Trophoblast cell (in vitro differentiated cells and primary cell): ENCODE data around the gene PACS1.

Source experiments
- DNase-seq, 2 donors: peaks; one replicate each; pipeline ENCODE4 v3.0.0-alpha.2; 2016
- H2AFZ ChIP-seq: 2 replicates; pipeline ENCODE4 v1.6.1; 2013; ENCODE audit warnings: low read length, moderate library complexity, mild to moderate bottlenecking; ENCODE audit not compliant: insufficient read depth, poor library complexity
- H2AK5ac ChIP-seq: 2 replicates; pipeline ENCODE4 v1.6.1; 2013; ENCODE audit warnings: mild to moderate bottlenecking, low read length
- H2BK120ac ChIP-seq: 2 replicates; pipeline ENCODE4 v1.6.1; 2013; ENCODE audit warnings: low read length, mild to moderate bottlenecking, moderate library complexity; ENCODE audit not compliant: insufficient read depth, poor library complexity
- H2BK12ac ChIP-seq: 2 replicates; pipeline ENCODE4 v1.6.1; 2013; ENCODE audit warnings: mild to moderate bottlenecking, low read length, moderate library complexity
- H2BK5ac ChIP-seq: 2 replicates; pipeline ENCODE4 v1.6.1; 2013; ENCODE audit warnings: low read length, low read depth, moderate library complexity, mild to moderate bottlenecking; ENCODE audit not compliant: poor library complexity
- H3K14ac ChIP-seq: 2 replicates; pipeline ENCODE4 v1.6.1; 2013; ENCODE audit warnings: mild to moderate bottlenecking, low read length
- H3K18ac ChIP-seq: 2 replicates; pipeline ENCODE4 v1.6.1; 2013; ENCODE audit warnings: mild to moderate bottlenecking, low read length
- H3K23ac ChIP-seq: 2 replicates; pipeline ENCODE4 v1.6.1; 2013; ENCODE audit warnings: low read length
- H3K27ac ChIP-seq: 2 replicates; pipeline ENCODE4 v1.5.1; 2013; ENCODE audit warnings: low read depth, mild to moderate bottlenecking, inconsistent platforms, low read length, moderate library complexity
- H3K27me3 ChIP-seq: 2 replicates; pipeline ENCODE4 v1.6.1; 2013; ENCODE audit warnings: inconsistent platforms, mild to moderate bottlenecking, low read length, moderate library complexity; ENCODE audit not compliant: insufficient read depth
- H3K36me3 ChIP-seq, 2 experiments: 1 replicate in 1 of 2; 2 replicates in 1 of 2; pipeline ENCODE4 v1.6.1; 2013; ENCODE audit warnings: low read length in 2 of 2, mild to moderate bottlenecking in 2 of 2, moderate library complexity in 1 of 2; ENCODE audit not compliant: insufficient read depth in 2 of 2, control insufficient read depth in 1 of 2
- H3K4ac ChIP-seq: 2 replicates; pipeline ENCODE4 v1.6.1; 2013; ENCODE audit warnings: low read depth, mild to moderate bottlenecking, low read length, moderate library complexity
- H3K4me1 ChIP-seq, 2 experiments: 1 replicate in 1 of 2; 2 replicates in 1 of 2; pipeline ENCODE4 v1.6.1; 2013; ENCODE audit warnings: low read length in 2 of 2, mild to moderate bottlenecking in 2 of 2, moderate library complexity in 1 of 2; ENCODE audit not compliant: insufficient read depth in 2 of 2, control insufficient read depth in 1 of 2
- H3K4me2 ChIP-seq: 2 replicates; pipeline ENCODE4 v1.6.1; 2013; ENCODE audit warnings: inconsistent platforms, mild to moderate bottlenecking, low read length, moderate library complexity
- H3K4me3 ChIP-seq: 2 replicates; pipeline ENCODE4 v1.5.1; 2013; ENCODE audit warnings: mild to moderate bottlenecking, low read depth, low read length, inconsistent platforms
- H3K79me1 ChIP-seq: one replicate; pipeline ENCODE4 v1.6.1; 2013; ENCODE audit warnings: low read length
- H3K79me2 ChIP-seq: 2 replicates; pipeline ENCODE4 v1.6.1; 2013; ENCODE audit warnings: low read length, mild to moderate bottlenecking; ENCODE audit not compliant: control insufficient read depth, insufficient read depth, poor library complexity
- H3K9ac ChIP-seq: 2 replicates; pipeline ENCODE4 v1.6.1; 2013; ENCODE audit warnings: mild to moderate bottlenecking, low read length
- H3K9me3 ChIP-seq: 2 replicates; pipeline ENCODE4 v1.6.1; 2013; ENCODE audit warnings: low read depth, mild to moderate bottlenecking, control low read depth, inconsistent platforms, low read length; ENCODE audit not compliant: insufficient read depth
- H4K12ac ChIP-seq: 2 replicates; pipeline ENCODE4 v1.6.1; 2013; ENCODE audit warnings: low read depth, mild to moderate bottlenecking, low read length, moderate library complexity
- H4K8ac ChIP-seq: 2 replicates; pipeline ENCODE4 v1.6.1; 2013; ENCODE audit warnings: low read depth, mild to moderate bottlenecking, low read length, moderate library complexity
- H4K91ac ChIP-seq: one replicate; pipeline ENCODE4 v1.6.1; 2013; ENCODE audit warnings: low read depth, mild to moderate bottlenecking, low read length, moderate library complexity
- WGBS: extraction: QIAGEN DNeasy Blood & Tissue Kit; methylation state at CpG from one replicate; pipeline ENCODE4 v1.1.7; 2013; ENCODE audit warnings: missing lambda C conversion rate; ENCODE audit not compliant: insufficient read length, insufficient coverage; ENCODE audit errors: extremely low coverage; 5-methylcytosine and 5-hydroxymethylcytosine counted together

Gene PACS1

GRCh38 chr11:66083767-66084166 lies 13.7 kb downstream of the PACS1 start:
- peak overlapping the region; percentile 2 for H3K4ac ChIP-seq
- no peak overlapping the region for H2AK5ac ChIP-seq
- no peak overlapping the region for H3K23ac ChIP-seq
- H3K27me3 ChIP-seq, result no peaks in the 10 kb centered on the region
- peaks cover 7% of the 10 kb centered on the region for H3K79me1 ChIP-seq
- H3K4me3 ChIP-seq, result no peak overlapping the region
- no peak overlapping the region for H3K27ac ChIP-seq
- H3K36me3 ChIP-seq, result no peaks in the 10 kb centered on the region
- no peak overlapping the region for H2BK12ac ChIP-seq
- H4K12ac ChIP-seq, result no peak overlapping the region
- H3K79me2 ChIP-seq, result peaks cover 2% of the 10 kb centered on the region
- peak overlapping the region; percentile 21 for H3K18ac ChIP-seq
- H3K9ac ChIP-seq, result no peak overlapping the region
- peaks cover 6 to 14% of the 10 kb centered on the region in 2 experiments for H3K4me1 ChIP-seq
- no CpG with 5 or more reads among the region's 3 CpGs for WGBS
- DNase-seq, result no peak
- H2BK5ac ChIP-seq, result no peak overlapping the region
- H2AFZ ChIP-seq, result no peak overlapping the region
- no peak overlapping the region for H4K91ac ChIP-seq
- no peak overlapping the region for H2BK120ac ChIP-seq
- H3K4me2 ChIP-seq, result no peak overlapping the region
- no peak overlapping the region for H3K14ac ChIP-seq
- no peak overlapping the region for H4K8ac ChIP-seq
- H3K9me3 ChIP-seq, result no peaks in the 10 kb centered on the region

- Histone ChIP-seq H3K4me1 (peaks cover 6 to 12% of the 10 kb centered on the region in 2 experiments), H2BK5ac (no peak overlapping the region), H4K8ac (no peak overlapping the region), H3K79me1 (peaks cover 7% of the 10 kb centered on the region), H4K12ac (no peak overlapping the region), H2AFZ (no peak overlapping the region), H3K79me2 (peaks cover 2% of the 10 kb centered on the region), H3K14ac (no peak overlapping the region), H2AK5ac (no peak overlapping the region), H4K91ac (no peak overlapping the region), H2BK120ac (no peak overlapping the region), H3K36me3 (no peaks in the 10 kb centered on the region), H3K9ac (no peak overlapping the region), H3K27ac (no peak overlapping the region), H3K4ac (no peak overlapping the region), H2BK12ac (no peak overlapping the region), H3K27me3 (no peaks in the 10 kb centered on the region), H3K18ac (no peak overlapping the region), H3K23ac (no peak overlapping the region), H3K4me3 (no peak overlapping the region), H3K9me3 (no peaks in the 10 kb centered on the region), H3K4me2 (no peak overlapping the region)
- no CpG with 5 or more reads among the region's 3 CpGs for whole genome bisulfite sequencing
- no peak for DNase-seq
These were observed 14.9 kb downstream of the PACS1 start for GRCh38 chr11:66084821-66085475.

- H3K18ac ChIP-seq, result no peak overlapping the region
- no peak overlapping the region for H3K4me3 ChIP-seq
- no peak overlapping the region for H2BK12ac ChIP-seq
- DNase-seq, result no peak
- no peak overlapping the region for H2BK120ac ChIP-seq
- H3K4me2 ChIP-seq, result no peak overlapping the region
- H3K9ac ChIP-seq, result no peak overlapping the region
- H3K14ac ChIP-seq, result no peak overlapping the region
- no peak overlapping the region for H4K12ac ChIP-seq
- no peak overlapping the region for H4K91ac ChIP-seq
- H2AK5ac ChIP-seq, result no peak overlapping the region
- WGBS, result no CpG with 5 or more reads among the region's 9 CpGs
- H3K27ac ChIP-seq, result no peak overlapping the region
- H3K79me2 ChIP-seq, result no peaks in the 10 kb centered on the region
- no peaks in the 10 kb centered on the region for H3K27me3 ChIP-seq
- H3K79me1 ChIP-seq, result peaks cover 3% of the 10 kb centered on the region
- no peaks in the 10 kb centered on the region for H3K9me3 ChIP-seq
- no peak overlapping the region for H4K8ac ChIP-seq
- no peak overlapping the region for H3K4ac ChIP-seq
- H3K4me1 ChIP-seq, result no peaks in the 10 kb centered on the region
- no peak overlapping the region for H3K23ac ChIP-seq
- H2BK5ac ChIP-seq, result no peak overlapping the region
- H3K36me3 ChIP-seq, result peaks cover 0 to 3% of the 10 kb centered on the region in 2 experiments
- no peak overlapping the region for H2AFZ ChIP-seq
These were observed 17.3 kb downstream of the PACS1 start for GRCh38 chr11:66087148-66087908.

GRCh38 chr11:66089067-66089466 lies 19.0 kb downstream of the PACS1 start:
- no peaks in the 10 kb centered on the region for H3K4me1 ChIP-seq
- H2BK120ac ChIP-seq, result no peak overlapping the region
- H3K4me3 ChIP-seq, result no peak overlapping the region
- H3K14ac ChIP-seq, result no peak overlapping the region
- H3K4me2 ChIP-seq, result no peak overlapping the region
- H3K23ac ChIP-seq, result no peak overlapping the region
- H2BK5ac ChIP-seq, result no peak overlapping the region
- peaks cover 0 to 3% of the 10 kb centered on the region in 2 experiments for H3K36me3 ChIP-seq
- no peak overlapping the region for H3K27ac ChIP-seq
- no peak overlapping the region for H4K91ac ChIP-seq
- H2AK5ac ChIP-seq, result no peak overlapping the region
- no CpG with 5 or more reads among the region's 3 CpGs for WGBS
- H3K18ac ChIP-seq, result no peak overlapping the region
- no peak overlapping the region for H4K12ac ChIP-seq
- no peaks in the 10 kb centered on the region for H3K79me1 ChIP-seq
- no peak overlapping the region for H2AFZ ChIP-seq
- no peak overlapping the region for H3K4ac ChIP-seq
- peak in 1 of 2 donors; percentile 42 for DNase-seq
- H3K9ac ChIP-seq, result no peak overlapping the region
- H2BK12ac ChIP-seq, result no peak overlapping the region
- H3K9me3 ChIP-seq, result no peaks in the 10 kb centered on the region
- no peak overlapping the region for H4K8ac ChIP-seq
- no peaks in the 10 kb centered on the region for H3K27me3 ChIP-seq
- no peaks in the 10 kb centered on the region for H3K79me2 ChIP-seq
